K562 (cell line): ENCODE results near the gene SCTR. TPM values are rescaled to one million over a fixed set of nuclear protein-coding genes. Genes with fewer than 3 reads are reported as not detected.

Source experiments
- ATAC-seq: fragments of 200-7000 bp; cut with Tn5 transposase; 3 replicates; pipeline ENCODE4 v1.9.1; 2020; ENCODE audit warnings: moderate library complexity
- BruUV-seq: library from RNA; stranded (reverse); fragments of 400-500 nt; replicated peaks from 2 replicates; lab custom pipeline; 2021; lab: Mats Ljungman, UMichigan
- CTCF ChIA-PET: fragments of 300-600 bp; formaldehyde crosslinking; extraction: SDS; loops from one replicate; lab custom pipeline; 2021; ENCODE audit warnings: low intra/inter-chr PET ratio; lab: Yijun Ruan, JAX
- POLR2A ChIA-PET: fragments of 300-600, 350-650 bp; sonication (Branson Sonifier 250); formaldehyde crosslinking; extraction: SDS; loops from one replicate; lab custom pipeline; 2021; ENCODE audit warnings: antibody characterized with exemption, inconsistent platforms; lab: Yijun Ruan, JAX
- DNase-seq, 4 experiments: peaks; one replicate each; pipeline versions ENCODE4 v3.0.0 to v3.0.0-alpha.2; 2011 to 2018; ENCODE audit warnings: low spot score in 3 of 4, mixed read lengths in 3 of 4; ENCODE audit errors: extremely low read depth in 1 of 4
- FAIRE-seq: peaks from 2 replicates; lab custom pipeline; 2011; peaks lifted over from hg19 to GRCh38; lab: Jason Lieb, UNC
- H2AFZ ChIP-seq: 2 replicates; pipeline ENCODE4 v1.6.0; 2011; ENCODE audit warnings: low read depth, low read length, control low read depth, inconsistent platforms
- H3K27ac ChIP-seq: fragments of 200-600 bp; 3 replicates; pipeline ENCODE4 v1.8.0; 2011; ENCODE audit warnings: low read depth, mild to moderate bottlenecking, control low read depth, inconsistent platforms, low read length, moderate library complexity, mixed read lengths; ENCODE audit errors: extremely low read depth
- H3K27me3 ChIP-seq, 2 experiments: fragments of 300-600 bp in 1 of 2; 2 replicates in 1 of 2; 3 replicates in 1 of 2; pipeline versions ENCODE4 v1.6.0 to v1.8.0; 2011; ENCODE audit warnings: inconsistent platforms in 2 of 2, low read length in 2 of 2, mild to moderate bottlenecking in 1 of 2, mixed read lengths in 1 of 2, moderate library complexity in 1 of 2; ENCODE audit not compliant: control insufficient read depth in 2 of 2, insufficient read depth in 2 of 2
- H3K36me3 ChIP-seq: fragments of 300-600 bp; 3 replicates; pipeline ENCODE4 v1.8.0; 2011; ENCODE audit warnings: mild to moderate bottlenecking, low read length, inconsistent platforms; ENCODE audit not compliant: control insufficient read depth, insufficient read depth
- H3K4me1 ChIP-seq, 2 experiments: fragments of 200-600 bp in 1 of 2; replicated peaks in 1 of 2; 2 replicates in 1 of 2; 3 replicates in 1 of 2; pipeline versions ENCODE4 v1.5.1 to v1.8.0; 2011; ENCODE audit warnings: inconsistent platforms in 2 of 2, low read length in 2 of 2, mild to moderate bottlenecking in 1 of 2, mixed read lengths in 1 of 2, moderate library complexity in 1 of 2; ENCODE audit not compliant: control insufficient read depth in 2 of 2, insufficient read depth in 2 of 2
- H3K4me2 ChIP-seq: 2 replicates; pipeline ENCODE4 v1.6.1; 2011; ENCODE audit warnings: low read length, control low read depth, inconsistent platforms, mixed read lengths; ENCODE audit not compliant: insufficient read depth
- H3K4me3 ChIP-seq: fragments of 200-600 bp; sonication (generic), shearing (Covaris generic); 2 replicates; pipeline ENCODE4 v1.5.1; 2016; ENCODE audit warnings: control low read depth, inconsistent platforms
- H3K79me2 ChIP-seq: fragments of 200-600 bp; 3 replicates; pipeline ENCODE4 v1.8.0; 2011; ENCODE audit warnings: low read length, inconsistent platforms; ENCODE audit not compliant: control insufficient read depth, insufficient read depth
- H3K9ac ChIP-seq, 2 experiments: 2 replicates each; pipeline versions ENCODE4 v1.6.0 to v1.6.1; 2011; ENCODE audit warnings: low read depth in 2 of 2, low read length in 2 of 2, control low read depth in 1 of 2, inconsistent platforms in 1 of 2, mild to moderate bottlenecking in 1 of 2, mixed read lengths in 1 of 2; ENCODE audit not compliant: insufficient read depth in 1 of 2
- H3K9me1 ChIP-seq: one replicate; pipeline ENCODE4 v1.6.0; 2011; ENCODE audit warnings: inconsistent platforms, mild to moderate bottlenecking, low read length, moderate library complexity; ENCODE audit not compliant: control insufficient read depth, insufficient read depth
- H3K9me3 ChIP-seq: replicated peaks from 2 replicates; pipeline ENCODE4 v1.5.1; 2011; ENCODE audit warnings: low read depth, low read length, inconsistent platforms; ENCODE audit not compliant: control insufficient read depth, insufficient read depth
- H4K20me1 ChIP-seq: replicated peaks from 2 replicates; pipeline ENCODE4 v1.6.1; 2011; ENCODE audit warnings: low read length, inconsistent platforms, mixed read lengths; ENCODE audit not compliant: control insufficient read depth, insufficient read depth
- ARID3A ChIP-seq: IDR thresholded peaks from 2 replicates; pipeline ENCODE4 v1.6.1; 2012; ENCODE audit warnings: low read depth, low read length, improper control_type of control experiment, borderline replicate concordance
- LARP7 ChIP-seq: fragments of 450-650 bp; IDR thresholded peaks from 2 replicates; pipeline ENCODE4 v1.6.1; 2016
- MYBL2 ChIP-seq, 2 experiments: fragments of 450-650 bp in 1 of 2; sonication (generic) in 1 of 2; formaldehyde crosslinking in 1 of 2; IDR thresholded peaks; 2 replicates each; pipeline versions ENCODE4 v1.6.1 to v1.8.1; 2017 to 2022; ENCODE audit warnings: borderline replicate concordance in 1 of 2, inconsistent platforms in 1 of 2, low read depth in 1 of 2, mild to moderate bottlenecking in 1 of 2, missing genetic modification reagents in 1 of 2, moderate library complexity in 1 of 2
- NFRKB ChIP-seq: fragments of 450-650 bp; IDR thresholded peaks from 2 replicates; pipeline ENCODE4 v1.6.1; 2016; ENCODE audit warnings: low read depth
- RBM25 ChIP-seq: fragments of 200-400 bp; formaldehyde crosslinking; IDR thresholded peaks from 2 replicates; pipeline ENCODE4 v1.6.1; 2018; ENCODE audit warnings: low read length, low read depth, moderate library complexity; ENCODE audit not compliant: severe bottlenecking
- SIN3B ChIP-seq: fragments of 450-650 bp; IDR thresholded peaks from 2 replicates; pipeline ENCODE4 v1.6.1; 2017; ENCODE audit warnings: low read depth, mild to moderate bottlenecking, moderate library complexity
- ZBTB49 ChIP-seq: sonication (generic); formaldehyde crosslinking; IDR thresholded peaks from 2 replicates; pipeline ENCODE4 v1.8.0; 2022; ENCODE audit warnings: missing genetic modification reagents, mild to moderate bottlenecking, borderline replicate concordance
- WGBS: fragments of 100-300 bp; shearing (Covaris generic); methylation state at CpG from one replicate; pipeline ENCODE4 v1.1.6; 2016; ENCODE audit warnings: low coverage, mixed read lengths; ENCODE audit not compliant: insufficient coverage; ENCODE audit errors: missing lambda C conversion rate; 5-methylcytosine and 5-hydroxymethylcytosine counted together
- in situ Hi-C: fragments of 300-500 bp; cut with MboI; formaldehyde crosslinking; loops from 4 replicates; pipeline ENCODE4 v1.15.0; 2018; ENCODE audit warnings: inconsistent platforms, mixed read lengths
- intact Hi-C: fragments of 100-400 bp; cut with micrococcal nuclease; formaldehyde crosslinking; loops from 2 replicates; pipeline ENCODE4 v1.14.2; 2022
- polyA plus RNA-seq, 8 experiments: library from polyadenylated mRNA; depleted of rRNA in 4 of 8; stranded (reverse) in 5 of 8; unstranded in 3 of 8; fragments of >200 nt; fragmentation: Nextera tagmentation in 2 of 8; fragmentation: Illumina TruSeq in 1 of 8; extraction: Ambion mirVana in 2 of 8; extraction: Trizol in 1 of 8; gene quantifications; 2 replicates each; pipeline versions ENCODE4 v1.2.1 to v1.2.3, GENCODE V29; 2011 to 2014; ENCODE audit warnings: inconsistent platforms in 1 of 8, missing spikeins in 1 of 8
- total RNA-seq, 7 experiments: library from RNA; depleted of rRNA in 6 of 7; stranded (reverse); fragments of >200 nt in 6 of 7; fragmentation: Illumina TruSeq in 2 of 7; extraction: Trizol in 2 of 7; gene quantifications; 2 replicates each; pipeline versions ENCODE4 v1.2.1 to v1.2.3, GENCODE V29; 2011 to 2021; ENCODE audit warnings: low replicate concordance in 1 of 7
- TF ChIP-seq, protein P1 (sequence below): fragments of 450-650 bp; IDR thresholded peaks from 2 replicates; pipeline ENCODE4 v1.6.1; 2018; ENCODE audit not compliant: partially characterized antibody
- TF ChIP-seq, protein P2 (sequence below), 2 experiments: fragments of 250-450 bp in 1 of 2; fragments of 450-650 bp in 1 of 2; sonication (Bioruptor Pico) in 1 of 2; IDR thresholded peaks; 2 replicates each; pipeline versions ENCODE4 v1.6.1 to v1.8.0; 2016 to 2021; ENCODE audit warnings: mild to moderate bottlenecking in 2 of 2, moderate library complexity in 2 of 2, missing compliant biosample characterization in 1 of 2, missing genetic modification characterization in 1 of 2
- TF ChIP-seq, protein P3 (sequence below): fragments of 450-650 bp; formaldehyde crosslinking; IDR thresholded peaks from 2 replicates; pipeline ENCODE4 v1.4.0; 2020; ENCODE audit warnings: mild to moderate bottlenecking, moderate library complexity

SCTR gene
- total and polyA plus RNA-seq, 9 of the 15 experiments (the other 6 are each of a cell fraction or from before 2014, with no cell fraction given), result not detected

GRCh38 chr2:119517433-119517832 is 6.8 kb downstream of the SCTR start:
- ATAC-seq (peak; percentile 99), FAIRE-seq (peak; percentile 83), DNase-seq (peak; percentile 75 to 79 (median 76))
- no peaks in the 10 kb centered on the region for H3K9me1 ChIP-seq
- CTCF ChIA-PET, result interaction anchor here (0.7 to 2.2 kb wide), 3 partner anchors 73 to 142 kb away, joined by 3 to 22 read pairs (median 3); no protein-coding TSS in a partner anchor
- H2AFZ ChIP-seq, result no peak overlapping the region
- H3K4me2 ChIP-seq, result no peak overlapping the region
- 3% methylated on average over 7 of the region's 7 CpGs for WGBS
- peaks cover 0 to 21% of the 10 kb centered on the region in 2 experiments; a peak in 3 of 5 replicates for H3K27me3 ChIP-seq
- H3K36me3 ChIP-seq, result no peaks in the 10 kb centered on the region
- H3K4me1 ChIP-seq, result no peaks in the 10 kb centered on the region
- H3K9me3 ChIP-seq, result no peaks in the 10 kb centered on the region
- in situ Hi-C loops, result loop anchor here (5.0 kb wide), 1 partner anchor 145 kb away; no protein-coding TSS in a partner anchor
- H3K9ac ChIP-seq, result no peak overlapping the region
- no peaks in the 10 kb centered on the region for H4K20me1 ChIP-seq
- no peak overlapping the region for H3K27ac ChIP-seq
- POLR2A ChIA-PET, result interaction anchor here (0.6 to 0.7 kb wide), 3 partner anchors 28 to 165 kb away, joined by 3 to 4 read pairs (median 3); no protein-coding TSS in a partner anchor
- intact Hi-C loops, result loop anchor here (1.0 kb wide), 2 partner anchors 75 to 143 kb away; no protein-coding TSS in a partner anchor
- no TSS peak for BruUV-seq
- no peak overlapping the region for H3K4me3 ChIP-seq
- no peaks in the 10 kb centered on the region for H3K79me2 ChIP-seq
- TF ChIP-seq LARP7, result no peak
- TF ChIP-seq, protein P1, sequence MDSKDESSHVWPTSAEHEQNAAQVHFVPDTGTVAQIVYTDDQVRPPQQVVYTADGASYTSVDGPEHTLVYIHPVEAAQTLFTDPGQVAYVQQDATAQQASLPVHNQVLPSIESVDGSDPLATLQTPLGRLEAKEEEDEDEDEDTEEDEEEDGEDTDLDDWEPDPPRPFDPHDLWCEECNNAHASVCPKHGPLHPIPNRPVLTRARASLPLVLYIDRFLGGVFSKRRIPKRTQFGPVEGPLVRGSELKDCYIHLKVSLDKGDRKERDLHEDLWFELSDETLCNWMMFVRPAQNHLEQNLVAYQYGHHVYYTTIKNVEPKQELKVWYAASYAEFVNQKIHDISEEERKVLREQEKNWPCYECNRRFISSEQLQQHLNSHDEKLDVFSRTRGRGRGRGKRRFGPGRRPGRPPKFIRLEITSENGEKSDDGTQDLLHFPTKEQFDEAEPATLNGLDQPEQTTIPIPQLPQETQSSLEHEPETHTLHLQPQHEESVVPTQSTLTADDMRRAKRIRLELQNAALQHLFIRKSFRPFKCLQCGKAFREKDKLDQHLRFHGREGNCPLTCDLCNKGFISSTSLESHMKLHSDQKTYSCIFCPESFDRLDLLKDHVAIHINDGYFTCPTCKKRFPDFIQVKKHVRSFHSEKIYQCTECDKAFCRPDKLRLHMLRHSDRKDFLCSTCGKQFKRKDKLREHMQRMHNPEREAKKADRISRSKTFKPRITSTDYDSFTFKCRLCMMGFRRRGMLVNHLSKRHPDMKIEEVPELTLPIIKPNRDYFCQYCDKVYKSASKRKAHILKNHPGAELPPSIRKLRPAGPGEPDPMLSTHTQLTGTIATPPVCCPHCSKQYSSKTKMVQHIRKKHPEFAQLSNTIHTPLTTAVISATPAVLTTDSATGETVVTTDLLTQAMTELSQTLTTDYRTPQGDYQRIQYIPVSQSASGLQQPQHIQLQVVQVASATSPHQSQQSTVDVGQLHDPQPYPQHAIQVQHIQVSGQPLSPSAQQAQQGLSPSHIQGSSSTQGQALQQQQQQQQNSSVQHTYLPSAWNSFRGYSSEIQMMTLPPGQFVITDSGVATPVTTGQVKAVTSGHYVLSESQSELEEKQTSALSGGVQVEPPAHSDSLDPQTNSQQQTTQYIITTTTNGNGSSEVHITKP, result no peak
- TF ChIP-seq, protein P2, sequence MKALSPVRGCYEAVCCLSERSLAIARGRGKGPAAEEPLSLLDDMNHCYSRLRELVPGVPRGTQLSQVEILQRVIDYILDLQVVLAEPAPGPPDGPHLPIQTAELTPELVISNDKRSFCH (CRISPR knock-in tag; IDR thresholded peaks at IDR 0.05), result no peak
- TF ChIP-seq, protein P2 (tag; IDR thresholded peaks at IDR 0.05), result no peak
- no peak for TF ChIP-seq ZBTB49
- TF ChIP-seq, protein P3, sequence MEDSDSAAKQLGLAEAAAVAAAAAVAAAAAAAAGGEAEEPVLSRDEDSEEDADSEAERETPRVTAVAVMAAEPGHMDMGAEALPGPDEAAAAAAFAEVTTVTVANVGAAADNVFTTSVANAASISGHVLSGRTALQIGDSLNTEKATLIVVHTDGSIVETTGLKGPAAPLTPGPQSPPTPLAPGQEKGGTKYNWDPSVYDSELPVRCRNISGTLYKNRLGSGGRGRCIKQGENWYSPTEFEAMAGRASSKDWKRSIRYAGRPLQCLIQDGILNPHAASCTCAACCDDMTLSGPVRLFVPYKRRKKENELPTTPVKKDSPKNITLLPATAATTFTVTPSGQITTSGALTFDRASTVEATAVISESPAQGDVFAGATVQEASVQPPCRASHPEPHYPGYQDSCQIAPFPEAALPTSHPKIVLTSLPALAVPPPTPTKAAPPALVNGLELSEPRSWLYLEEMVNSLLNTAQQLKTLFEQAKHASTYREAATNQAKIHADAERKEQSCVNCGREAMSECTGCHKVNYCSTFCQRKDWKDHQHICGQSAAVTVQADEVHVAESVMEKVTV (CRISPR knock-in tag), result 0 out of 2 replicates have a peak, but pooled peaks have one; percentile 52
- TF ChIP-seq ARID3A, result no peak
- TF ChIP-seq SIN3B, result no peak
- no peak for TF ChIP-seq MYBL2 (IDR thresholded peaks at IDR 0.05; ENCODE audit: low read depth)
- TF ChIP-seq MYBL2 (CRISPR knock-in tag; IDR thresholded peaks at IDR 0.05; ENCODE audit: borderline replicate concordance), result no peak
- no peak for TF ChIP-seq RBM25
- no peak for TF ChIP-seq NFRKB
